Measurements from ENCODE around the gene MTG2.

Gene MTG2

DNA sequence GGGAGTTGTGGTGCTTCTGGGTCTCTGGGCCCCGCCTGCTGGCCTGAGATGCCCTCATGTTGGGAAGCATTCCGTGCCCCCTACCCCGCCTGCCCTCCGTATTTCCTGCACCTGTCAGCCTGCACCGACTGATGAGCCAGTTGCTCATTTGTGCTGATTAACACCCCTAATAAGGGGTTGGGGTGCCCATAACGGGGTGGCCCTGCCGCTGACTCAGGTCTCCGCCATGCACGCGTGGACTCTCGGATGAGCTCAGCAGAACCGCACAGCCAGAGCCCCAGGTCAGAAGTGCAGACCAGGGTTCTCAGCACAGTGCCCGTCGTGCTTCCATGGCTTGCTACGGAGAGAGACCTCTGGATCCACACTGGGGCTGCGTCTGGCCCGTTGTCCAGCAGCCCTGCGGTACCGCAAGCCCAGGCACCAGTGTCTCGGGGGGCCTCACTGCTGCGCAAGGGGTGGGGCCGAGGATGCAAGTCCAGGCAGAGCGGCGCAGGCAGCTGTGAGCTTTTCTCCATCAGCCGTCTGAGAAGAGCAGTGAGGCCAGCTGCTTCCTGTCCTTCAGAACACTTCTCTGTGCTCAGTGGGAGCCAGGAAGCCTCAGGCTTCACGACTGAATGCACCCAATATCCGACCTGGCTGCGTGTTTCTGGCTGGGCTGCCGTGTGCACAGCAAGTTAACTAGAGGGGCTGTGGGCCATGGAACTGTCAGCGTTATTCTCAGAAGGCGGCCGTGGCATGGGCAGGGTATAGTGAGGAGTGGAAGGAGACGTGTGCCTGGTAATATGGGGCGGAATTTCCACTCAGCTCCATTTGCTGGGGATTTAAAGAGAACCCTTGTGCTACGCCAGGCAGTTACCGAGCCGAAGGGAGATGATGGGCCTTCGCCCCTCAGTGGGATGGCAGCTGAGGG, 18.6 kb downstream of the MTG2 start:
- Histone ChIP-seq H3K9me2 (replicated peaks; ENCODE audit: insufficient read depth, low read length) (no peaks in the 10 kb centered on the region), H3F3A (ENCODE audit: insufficient read depth, low read length) (no peaks in the 10 kb centered on the region), H3K36me3 (replicated peaks; ENCODE audit: insufficient read depth, low read length) (no peaks in the 10 kb centered on the region), H3K4me1 (ENCODE audit: low read length) (no peaks in the 10 kb centered on the region), H3K9ac (ENCODE audit: low read length) (no peak overlapping the region), H4K20me1 (ENCODE audit: insufficient read depth, low read length) (no peaks in the 10 kb centered on the region), H3K4me3 (ENCODE audit: low read length) (no peak overlapping the region), H3K27ac (ENCODE audit: low read length) (no peak overlapping the region), H3K79me2 (ENCODE audit: low read length) (no peaks in the 10 kb centered on the region), H2AFZ (ENCODE audit: low read length) (no peak overlapping the region), H3K27me3 (replicated peaks; ENCODE audit: insufficient read depth, low read length) (no peaks in the 10 kb centered on the region), H3K9me3 (replicated peaks; ENCODE audit: insufficient read depth, low read length) (no peaks in the 10 kb centered on the region), H3K4me2 (ENCODE audit: low read depth, low read length) (no peak overlapping the region)
- no peak for DNase-seq
- no peak for TF ChIP-seq CTCF (IDR thresholded peaks at IDR 0.05; ENCODE audit: low read length)

DNA sequence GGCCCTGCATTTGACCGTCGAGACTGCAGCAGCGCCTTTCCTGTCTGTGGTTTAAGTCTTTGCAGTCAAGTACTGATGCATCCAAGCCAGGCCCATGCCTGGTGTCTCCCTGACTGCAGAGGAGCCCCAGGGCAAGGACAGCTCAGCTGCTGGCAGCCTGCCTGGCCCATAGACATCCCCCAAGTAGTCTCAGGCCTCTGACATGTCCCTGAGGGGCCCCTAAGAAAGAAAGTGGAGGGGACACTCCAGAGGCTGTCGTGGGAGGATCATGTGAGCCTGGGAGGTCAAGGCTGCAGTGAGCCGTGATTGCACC, 19.2 kb downstream of the MTG2 start:
- no peaks in the 10 kb centered on the region for H3K36me3 ChIP-seq (replicated peaks; ENCODE audit: insufficient read depth, low read length)
- no peak overlapping the region for H3K4me3 ChIP-seq (ENCODE audit: low read length)
- H4K20me1 ChIP-seq (ENCODE audit: insufficient read depth, low read length) = no peaks in the 10 kb centered on the region
- H3F3A ChIP-seq (ENCODE audit: insufficient read depth, low read length) = no peaks in the 10 kb centered on the region
- DNase-seq = no peak
- H3K4me2 ChIP-seq (ENCODE audit: low read depth, low read length) = no peak overlapping the region
- no peaks in the 10 kb centered on the region for H3K27me3 ChIP-seq (replicated peaks; ENCODE audit: insufficient read depth, low read length)
- no peaks in the 10 kb centered on the region for H3K79me2 ChIP-seq (ENCODE audit: low read length)
- TF ChIP-seq EZH2 (optimal IDR thresholded peaks at IDR 0.05; ENCODE audit: low read depth, low read length) (no peak), CTCF (IDR thresholded peaks at IDR 0.05; ENCODE audit: low read length) (no peak), EZH2phosphoT487 (IDR thresholded peaks at IDR 0.05; ENCODE audit: low read length) (no peak)
- H3K4me1 ChIP-seq (ENCODE audit: low read length) = no peaks in the 10 kb centered on the region
- no peaks in the 10 kb centered on the region for H3K9me3 ChIP-seq (replicated peaks; ENCODE audit: insufficient read depth, low read length)
- no peak overlapping the region for H3K27ac ChIP-seq (ENCODE audit: low read length)
- H3K9ac ChIP-seq (ENCODE audit: low read length) = no peak overlapping the region
- H3K9me2 ChIP-seq (replicated peaks; ENCODE audit: insufficient read depth, low read length) = no peaks in the 10 kb centered on the region
- no peak overlapping the region for H2AFZ ChIP-seq (ENCODE audit: low read length)

- Histone ChIP-seq H3K9ac (ENCODE audit: low read length) (no peak overlapping the region), H3K4me1 (ENCODE audit: low read length) (no peaks in the 10 kb centered on the region), H3K27ac (ENCODE audit: low read length) (no peak overlapping the region), H4K20me1 (ENCODE audit: insufficient read depth, low read length) (no peaks in the 10 kb centered on the region), H2AFZ (ENCODE audit: low read length) (no peak overlapping the region), H3K27me3 (replicated peaks; ENCODE audit: insufficient read depth, low read length) (no peaks in the 10 kb centered on the region), H3K36me3 (replicated peaks; ENCODE audit: insufficient read depth, low read length) (no peaks in the 10 kb centered on the region), H3F3A (ENCODE audit: insufficient read depth, low read length) (no peaks in the 10 kb centered on the region), H3K4me3 (ENCODE audit: low read length) (no peak overlapping the region), H3K9me3 (replicated peaks; ENCODE audit: insufficient read depth, low read length) (no peaks in the 10 kb centered on the region), H3K79me2 (ENCODE audit: low read length) (no peaks in the 10 kb centered on the region), H3K9me2 (replicated peaks; ENCODE audit: insufficient read depth, low read length) (no peaks in the 10 kb centered on the region), H3K4me2 (ENCODE audit: low read depth, low read length) (no peak overlapping the region)
- TF ChIP-seq CTCF (IDR thresholded peaks at IDR 0.05; ENCODE audit: low read length) (no peak), EZH2phosphoT487 (IDR thresholded peaks at IDR 0.05; ENCODE audit: low read length) (no peak), EZH2 (optimal IDR thresholded peaks at IDR 0.05; ENCODE audit: low read depth, low read length) (no peak)
- DNase-seq = no peak
Measured at GRCh38 chr20:62202676-62203377, 20.0 kb downstream of the MTG2 start.

All from MM.1S (cell line).